Activated T-cell treated with anti-CD3 and anti-CD28 coated beads, Interleukin-2, amount 50 U/mL, for 72 hours (primary cell): ENCODE results near the gene TRIOBP. TPM values are rescaled to one million over a fixed set of nuclear protein-coding genes. Genes with fewer than 3 reads are reported as not detected.

Source experiments
- ATAC-seq, 2 donors: fragments of 150-1000 bp; cut with Tn5 transposase; replicated peaks in 1 of 2; 2 replicates each; pipeline ENCODE4 v1.10.0; 2021; ENCODE audit warnings: moderate library complexity in 2 of 2, mild to moderate bottlenecking in 1 of 2
- DNase-seq, 2 donors: peaks; one replicate each; pipeline ENCODE4 v3.0.0; 2021 to 2022; ENCODE audit warnings: mixed read lengths in 1 of 2
- H3K27ac Mint-ChIP-seq: one replicate; pipeline ENCODE4 v1.8.0; 2022; ENCODE audit warnings: mild to moderate bottlenecking, moderate library complexity, mixed read lengths
- H3K27me3 Mint-ChIP-seq: one replicate; pipeline ENCODE4 v1.8.0; 2022; ENCODE audit warnings: low read depth, mixed read lengths
- H3K36me3 Mint-ChIP-seq, 2 donors: one replicate each; pipeline ENCODE4 v1.8.0; 2022; ENCODE audit warnings: mixed read lengths in 2 of 2, mild to moderate bottlenecking in 1 of 2; ENCODE audit not compliant: insufficient read depth in 2 of 2
- H3K4me1 Mint-ChIP-seq: one replicate; pipeline ENCODE4 v1.8.0; 2022; ENCODE audit warnings: low read depth, mixed read lengths
- H3K4me3 Mint-ChIP-seq, 2 donors: one replicate each; pipeline ENCODE4 v1.8.0; 2022; ENCODE audit warnings: mild to moderate bottlenecking in 2 of 2, mixed read lengths in 2 of 2, moderate library complexity in 2 of 2
- H3K9me3 Mint-ChIP-seq, 2 donors: one replicate each; pipeline ENCODE4 v1.8.0; 2022; ENCODE audit warnings: mixed read lengths in 2 of 2
- total RNA-seq, 2 donors: library from RNA; stranded (reverse); gene quantifications; one replicate each; pipeline ENCODE4 v1.2.3, GENCODE V29; 2022

Gene TRIOBP
- total RNA-seq, 2 donors from 2014 or later: 25.4 to 28.6 TPM

- peak; percentile 92 to 97 for ATAC-seq
- Mint-ChIP-seq H3K27ac (no peak within 1 kb of the TSS), H3K27me3 (peaks cover 37% of the 10 kb centered on the region), H3K36me3 (peaks cover 0 to 4% of the 10 kb centered on the region in 2 donors), H3K9me3 (no peaks in the 10 kb centered on the region), H3K4me3 (peak within 1 kb of the TSS; percentile 88 to 95), H3K4me1 (peaks cover 41% of the 10 kb centered on the region)
- peak; percentile 91 to 93 for DNase-seq
Observed at GRCh38 chr22:37807410-37808293, 110.8 kb downstream of the TRIOBP start, which contains the start of gene GCAT. Gene GCAT (plus strand): TSS chr22:37807934. CDS start chr22:37807968, 34 bp downstream.

- peaks cover 35% of the 10 kb centered on the region for H3K4me1 Mint-ChIP-seq
- peaks cover 31% of the 10 kb centered on the region for H3K27me3 Mint-ChIP-seq
- no peak for DNase-seq
- H3K4me3 Mint-ChIP-seq: peak overlapping the region; percentile 88 to 95
- H3K9me3 Mint-ChIP-seq: no peaks in the 10 kb centered on the region
- H3K36me3 Mint-ChIP-seq: peaks cover 0 to 2% of the 10 kb centered on the region in 2 donors
- peak in 1 of 2 donors; percentile 1 for ATAC-seq
- H3K27ac Mint-ChIP-seq: no peak overlapping the region
Observed at GRCh38 chr22:37808294-37808657, 111.4 kb downstream of the TRIOBP start.

DNA sequence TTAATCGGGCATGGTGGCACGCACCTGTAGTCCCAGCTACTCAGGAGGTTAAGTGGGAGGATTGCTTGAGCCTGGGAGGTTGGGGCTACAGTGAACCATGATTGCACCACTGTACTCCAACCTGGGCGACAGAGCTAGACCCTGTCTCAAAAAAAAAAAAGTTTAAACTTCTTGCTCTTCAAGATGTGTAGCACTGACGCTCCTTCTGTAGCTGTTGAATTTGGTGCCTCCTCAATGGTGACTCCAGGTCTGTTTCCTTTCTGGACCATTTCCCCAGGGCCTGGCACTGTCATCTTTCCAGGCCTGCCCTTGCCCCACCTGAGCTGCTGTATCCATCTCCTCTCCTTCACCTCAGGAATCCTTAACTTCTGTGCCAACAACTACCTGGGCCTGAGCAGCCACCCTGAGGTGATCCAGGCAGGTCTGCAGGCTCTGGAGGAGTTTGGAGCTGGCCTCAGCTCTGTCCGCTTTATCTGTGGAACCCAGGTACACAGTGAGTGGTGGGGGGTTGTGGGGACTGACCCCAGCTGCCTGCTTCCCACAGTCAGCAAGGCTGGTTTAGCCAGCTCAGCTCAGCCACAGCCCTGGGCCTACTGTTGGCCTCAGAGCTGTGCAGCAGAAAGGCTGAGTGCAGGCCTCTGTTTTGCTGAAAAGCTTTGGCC, 113.0 kb downstream of the TRIOBP start:
- no peak for ATAC-seq
- Mint-ChIP-seq H3K9me3 (no peaks in the 10 kb centered on the region), H3K4me1 (peaks cover 33% of the 10 kb centered on the region), H3K36me3 (peaks cover 0 to 2% of the 10 kb centered on the region in 2 donors), H3K27ac (no peak overlapping the region), H3K27me3 (peaks cover 21% of the 10 kb centered on the region), H3K4me3 (no peak overlapping the region)
- DNase-seq: no peak

GRCh38 chr22:37811867-37812266, 115.0 kb downstream of the TRIOBP start:
- H3K9me3 Mint-ChIP-seq: no peaks in the 10 kb centered on the region
- no peak overlapping the region for H3K4me3 Mint-ChIP-seq
- H3K27me3 Mint-ChIP-seq: peaks cover 5% of the 10 kb centered on the region
- H3K4me1 Mint-ChIP-seq: peaks cover 16% of the 10 kb centered on the region
- no peaks in the 10 kb centered on the region for H3K36me3 Mint-ChIP-seq
- ATAC-seq (no peak), DNase-seq (no peak)
- no peak overlapping the region for H3K27ac Mint-ChIP-seq

GRCh38 chr22:37812869-37813678, 116.2 kb downstream of the TRIOBP start:
- ATAC-seq (no peak), DNase-seq (no peak)
- Mint-ChIP-seq H3K36me3 (no peaks in the 10 kb centered on the region), H3K4me1 (peaks cover 7% of the 10 kb centered on the region), H3K27ac (no peak overlapping the region), H3K9me3 (no peaks in the 10 kb centered on the region), H3K4me3 (no peak overlapping the region), H3K27me3 (no peaks in the 10 kb centered on the region)

DNA sequence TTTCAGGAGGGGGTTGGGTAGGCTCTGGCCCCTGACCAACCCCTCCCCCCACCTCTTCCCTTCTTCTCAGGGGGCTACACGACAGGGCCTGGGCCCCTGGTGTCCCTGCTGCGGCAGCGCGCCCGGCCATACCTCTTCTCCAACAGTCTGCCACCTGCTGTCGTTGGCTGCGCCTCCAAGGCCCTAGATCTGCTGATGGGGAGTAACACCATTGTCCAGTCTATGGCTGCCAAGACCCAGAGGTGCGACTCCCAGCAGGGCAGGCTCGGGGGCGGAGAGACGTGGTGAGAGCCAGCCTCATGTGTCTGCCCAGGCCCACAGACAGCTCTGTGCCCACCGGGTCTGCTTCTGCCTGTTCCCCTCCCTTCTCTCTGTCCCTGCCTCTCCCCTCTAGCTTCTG, 118.7 kb downstream of the TRIOBP start:
- peaks cover 16% of the 10 kb centered on the region for H3K27me3 Mint-ChIP-seq
- H3K27ac Mint-ChIP-seq: no peak overlapping the region
- no peaks in the 10 kb centered on the region for H3K36me3 Mint-ChIP-seq
- H3K4me1 Mint-ChIP-seq: peaks cover 6% of the 10 kb centered on the region
- no peak overlapping the region for H3K4me3 Mint-ChIP-seq
- no peaks in the 10 kb centered on the region for H3K9me3 Mint-ChIP-seq
- DNase-seq (no peak), ATAC-seq (no peak)

DNA sequence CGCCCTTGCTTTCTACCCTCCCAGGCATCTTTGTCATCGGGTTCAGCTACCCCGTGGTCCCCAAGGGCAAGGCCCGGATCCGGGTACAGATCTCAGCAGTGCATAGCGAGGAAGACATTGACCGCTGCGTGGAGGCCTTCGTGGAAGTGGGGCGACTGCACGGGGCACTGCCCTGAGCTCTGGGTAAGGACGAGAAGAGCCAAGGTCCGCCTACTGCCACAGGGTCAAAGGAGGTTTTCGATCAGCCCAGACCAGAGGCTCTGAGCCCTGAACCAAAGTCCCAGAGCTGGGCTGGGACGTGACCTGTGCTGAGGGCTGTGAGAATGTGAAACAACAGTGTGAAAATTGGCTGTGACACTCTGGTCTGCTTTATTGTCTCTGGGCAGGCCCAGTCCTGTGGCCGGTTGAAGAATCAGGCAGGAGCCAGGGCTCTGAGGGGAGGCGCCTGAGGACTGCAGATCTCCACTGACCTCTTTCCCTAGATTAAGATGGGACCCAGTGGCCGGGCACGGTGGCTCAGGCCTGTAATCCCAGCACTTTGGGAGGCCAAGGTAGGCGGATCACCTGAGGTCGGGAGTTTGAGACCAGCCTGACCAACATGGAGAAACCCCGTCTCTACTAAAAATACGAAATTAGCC, 119.8 kb downstream of the TRIOBP start:
- ATAC-seq (no peak), DNase-seq (no peak)
- no peak overlapping the region for H3K4me3 Mint-ChIP-seq
- peaks cover 22% of the 10 kb centered on the region for H3K27me3 Mint-ChIP-seq
- no peaks in the 10 kb centered on the region for H3K36me3 Mint-ChIP-seq
- no peaks in the 10 kb centered on the region for H3K9me3 Mint-ChIP-seq
- no peak overlapping the region for H3K27ac Mint-ChIP-seq
- H3K4me1 Mint-ChIP-seq: peaks cover 6% of the 10 kb centered on the region

DNA sequence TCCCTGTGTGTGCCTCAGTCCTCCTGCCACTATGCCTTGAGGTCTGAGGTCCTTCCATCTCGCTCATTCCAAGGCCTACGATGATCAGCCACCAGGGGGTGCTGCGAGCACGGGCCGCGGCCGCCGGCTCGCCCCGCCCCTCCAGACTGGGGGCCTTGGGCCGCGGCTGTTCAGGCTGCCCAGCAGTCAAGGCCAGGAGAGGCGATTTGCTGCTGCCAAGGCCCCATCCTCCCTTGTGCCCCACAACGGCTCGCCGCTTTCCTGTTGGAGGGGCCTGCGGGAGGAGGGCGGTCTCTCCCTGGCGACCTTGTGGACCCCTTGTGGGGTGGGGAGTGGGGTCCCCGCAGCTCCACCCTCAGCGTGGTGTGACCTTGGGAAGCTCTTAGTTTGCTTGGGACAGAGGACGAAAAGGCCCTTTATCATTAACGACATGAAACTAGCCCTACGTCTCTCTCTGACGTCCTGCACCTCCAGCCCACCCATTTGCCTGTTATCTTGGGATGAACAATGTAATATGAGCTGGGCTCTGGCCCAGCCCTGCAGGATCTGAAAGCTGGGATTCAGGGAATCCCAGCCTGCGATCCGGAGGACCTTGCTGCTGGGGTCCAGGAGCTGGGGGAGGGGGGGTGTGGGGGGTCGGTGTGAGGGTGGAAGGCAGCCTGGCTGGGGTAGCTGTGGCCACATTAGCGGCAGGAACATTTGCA, 121.0 kb downstream of the TRIOBP start:
- Mint-ChIP-seq H3K9me3 (no peaks in the 10 kb centered on the region), H3K27ac (no peak overlapping the region), H3K4me1 (peaks cover 6% of the 10 kb centered on the region), H3K36me3 (no peaks in the 10 kb centered on the region), H3K27me3 (peaks cover 26% of the 10 kb centered on the region), H3K4me3 (peak overlapping the region; percentile 51 to 67)
- DNase-seq (peak; percentile 84 to 91), ATAC-seq (peak; percentile 82)

DNA sequence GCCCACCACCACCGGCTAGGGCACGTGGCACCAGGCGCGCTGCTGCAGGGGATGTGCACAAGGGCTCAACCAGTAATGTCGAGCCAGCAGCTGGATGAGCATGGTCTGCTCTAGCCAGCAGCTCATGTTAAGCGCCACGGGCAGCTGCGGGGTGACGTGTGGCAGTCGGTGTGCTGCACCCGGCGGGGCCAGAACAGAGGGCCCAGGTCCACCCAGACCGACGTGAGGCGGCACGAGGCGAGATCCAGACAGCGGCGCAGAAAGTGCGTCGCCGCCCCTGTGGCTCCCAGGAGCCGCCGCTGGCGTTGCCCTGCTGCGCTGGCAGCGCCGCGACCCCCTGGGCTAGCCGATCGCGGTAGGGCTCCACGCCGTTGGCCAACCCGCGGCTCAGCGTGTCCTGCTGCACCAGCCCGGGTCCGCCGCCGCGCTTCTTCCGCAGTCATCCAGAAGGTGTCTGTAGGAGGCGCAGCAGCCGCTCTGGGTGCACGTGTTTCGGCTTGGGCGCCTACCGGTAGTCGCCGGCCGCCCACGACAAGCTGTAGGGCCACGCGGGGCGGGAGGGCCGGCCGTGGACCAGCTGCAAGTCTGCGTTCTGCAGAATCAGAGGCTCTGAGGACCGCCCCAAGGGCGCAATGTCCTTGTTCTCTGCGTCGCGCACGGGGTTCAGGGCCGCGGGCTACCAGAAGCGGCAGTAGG, 121.7 kb downstream of the TRIOBP start:
- ATAC-seq (peak; percentile 80 to 84), DNase-seq (peak; percentile 73 to 81)
- H3K4me1 Mint-ChIP-seq: peaks cover 6% of the 10 kb centered on the region
- no peak overlapping the region for H3K27ac Mint-ChIP-seq
- H3K4me3 Mint-ChIP-seq: peak overlapping the region; percentile 67 to 69
- no peaks in the 10 kb centered on the region for H3K36me3 Mint-ChIP-seq
- H3K27me3 Mint-ChIP-seq: peaks cover 33% of the 10 kb centered on the region
- H3K9me3 Mint-ChIP-seq: no peaks in the 10 kb centered on the region

DNA sequence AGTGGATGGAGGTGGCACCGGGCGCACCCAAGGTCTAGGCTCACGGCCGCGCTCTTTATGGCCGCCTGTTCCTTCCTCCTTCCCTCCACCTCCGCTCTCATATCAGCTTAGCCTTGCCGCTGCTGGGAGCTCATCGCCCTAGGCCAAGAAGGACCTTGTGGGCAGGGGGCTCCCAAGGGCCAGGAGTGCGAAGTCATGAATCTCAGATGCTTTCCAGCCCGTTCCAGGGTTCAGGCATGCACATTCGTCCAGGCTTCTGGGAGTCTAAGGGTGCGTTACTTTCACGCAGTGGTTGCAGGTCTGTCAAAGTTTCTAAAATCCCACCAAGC, 122.2 kb downstream of the TRIOBP start:
- peaks cover 38% of the 10 kb centered on the region for H3K27me3 Mint-ChIP-seq
- H3K9me3 Mint-ChIP-seq: no peaks in the 10 kb centered on the region
- DNase-seq (no peak), ATAC-seq (no peak)
- H3K36me3 Mint-ChIP-seq: no peaks in the 10 kb centered on the region
- peak overlapping the region; percentile 67 to 69 for H3K4me3 Mint-ChIP-seq
- peaks cover 6% of the 10 kb centered on the region for H3K4me1 Mint-ChIP-seq
- H3K27ac Mint-ChIP-seq: no peak overlapping the region

DNA sequence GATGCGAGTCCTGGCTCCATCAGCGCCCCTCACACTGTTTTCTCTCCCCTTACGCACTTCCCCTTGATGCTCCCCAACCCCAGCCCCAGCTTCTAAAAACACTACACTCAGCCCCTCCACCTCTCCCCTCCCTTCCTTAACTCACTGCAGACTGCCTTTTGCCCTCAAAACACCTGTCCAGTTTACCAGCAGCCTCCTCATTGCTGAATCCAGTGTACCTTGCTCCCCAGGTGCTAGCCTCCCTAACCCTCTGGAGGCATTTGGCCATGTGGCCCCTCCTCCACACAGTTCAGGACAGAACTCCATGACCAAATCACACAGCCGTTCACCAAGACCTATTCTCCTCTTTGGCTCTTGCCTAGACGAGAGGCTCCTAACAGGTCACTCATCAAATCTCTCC, 123.5 kb downstream of the TRIOBP start:
- Mint-ChIP-seq H3K27ac (no peak overlapping the region), H3K9me3 (no peaks in the 10 kb centered on the region), H3K4me3 (no peak overlapping the region), H3K27me3 (peaks cover 42% of the 10 kb centered on the region), H3K36me3 (no peaks in the 10 kb centered on the region), H3K4me1 (peaks cover 6% of the 10 kb centered on the region)
- no peak for DNase-seq
- no peak for ATAC-seq
